GM18526 (cell line): ENCODE results near the gene KNL1.
A peak's percentile ranks its signal among the peaks of the same experiment; 100 is the strongest.

Source experiments
- POLR2A ChIP-seq: IDR thresholded peaks from 3 replicates; pipeline ENCODE4 v1.6.1; 2011; ENCODE audit not compliant: insufficient read length; ENCODE audit errors: extremely low read depth

Gene KNL1

DNA sequence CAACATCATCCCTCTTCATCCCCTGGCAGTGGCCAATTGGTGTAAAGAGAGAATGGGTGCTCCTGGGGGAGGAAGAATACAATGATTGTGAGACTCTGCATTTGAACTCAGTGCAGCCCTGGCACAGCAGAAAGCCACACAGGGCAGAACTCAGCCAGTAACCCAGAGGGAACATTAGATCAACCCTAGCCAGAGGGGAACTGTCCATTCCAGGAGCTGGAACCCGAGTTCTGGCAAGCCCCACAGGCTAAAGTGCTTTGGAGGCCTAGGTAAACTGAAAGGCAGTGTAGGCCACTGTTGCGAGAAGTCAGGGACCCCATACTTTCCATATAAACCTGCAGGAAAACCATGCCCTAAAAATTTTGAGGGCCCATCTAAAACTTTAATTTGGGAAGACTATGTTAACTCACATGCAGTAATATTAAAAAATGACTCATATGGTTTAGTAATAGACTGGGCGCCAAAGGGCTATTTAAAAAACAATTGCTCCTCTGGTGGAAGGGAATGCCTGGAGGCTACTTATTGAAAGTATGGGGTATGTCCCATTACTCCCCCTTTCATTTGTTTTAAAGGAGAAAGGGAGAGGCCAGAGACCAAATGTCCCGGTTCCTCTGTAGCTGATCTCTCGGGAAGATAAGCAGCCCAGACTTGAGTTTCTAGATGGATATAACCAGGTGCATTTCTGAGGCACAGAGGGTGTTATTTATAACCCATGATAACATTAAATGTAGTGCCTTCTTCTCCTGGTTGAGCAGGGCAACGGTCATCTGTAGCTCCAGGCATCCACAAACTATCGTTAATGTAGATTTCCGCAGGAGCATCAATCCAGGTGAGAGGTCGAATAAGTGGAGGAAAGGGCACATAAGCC, 95.1 kb downstream of the KNL1 start:
- no peak for TF ChIP-seq POLR2A

DNA sequence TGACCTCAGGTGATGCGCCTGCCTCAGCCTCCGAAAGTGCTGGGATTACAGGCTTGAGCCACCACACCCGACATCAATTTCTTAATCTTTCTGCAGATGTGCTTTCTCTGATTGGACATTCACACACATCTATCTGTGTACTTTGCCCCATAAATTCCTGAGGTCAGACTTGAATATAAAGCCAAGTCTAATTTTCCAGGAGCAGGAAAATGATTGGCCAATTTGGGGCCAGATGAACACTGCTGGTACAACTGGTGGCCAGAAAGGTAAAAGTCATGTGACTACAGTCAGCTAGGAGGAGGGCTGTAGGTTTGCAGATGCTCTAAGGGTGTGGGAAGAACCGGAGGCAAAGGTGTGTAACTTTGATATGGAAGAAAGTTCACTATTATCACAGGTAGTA, 97.7 kb downstream of the KNL1 start:
- TF ChIP-seq POLR2A = no peak

DNA sequence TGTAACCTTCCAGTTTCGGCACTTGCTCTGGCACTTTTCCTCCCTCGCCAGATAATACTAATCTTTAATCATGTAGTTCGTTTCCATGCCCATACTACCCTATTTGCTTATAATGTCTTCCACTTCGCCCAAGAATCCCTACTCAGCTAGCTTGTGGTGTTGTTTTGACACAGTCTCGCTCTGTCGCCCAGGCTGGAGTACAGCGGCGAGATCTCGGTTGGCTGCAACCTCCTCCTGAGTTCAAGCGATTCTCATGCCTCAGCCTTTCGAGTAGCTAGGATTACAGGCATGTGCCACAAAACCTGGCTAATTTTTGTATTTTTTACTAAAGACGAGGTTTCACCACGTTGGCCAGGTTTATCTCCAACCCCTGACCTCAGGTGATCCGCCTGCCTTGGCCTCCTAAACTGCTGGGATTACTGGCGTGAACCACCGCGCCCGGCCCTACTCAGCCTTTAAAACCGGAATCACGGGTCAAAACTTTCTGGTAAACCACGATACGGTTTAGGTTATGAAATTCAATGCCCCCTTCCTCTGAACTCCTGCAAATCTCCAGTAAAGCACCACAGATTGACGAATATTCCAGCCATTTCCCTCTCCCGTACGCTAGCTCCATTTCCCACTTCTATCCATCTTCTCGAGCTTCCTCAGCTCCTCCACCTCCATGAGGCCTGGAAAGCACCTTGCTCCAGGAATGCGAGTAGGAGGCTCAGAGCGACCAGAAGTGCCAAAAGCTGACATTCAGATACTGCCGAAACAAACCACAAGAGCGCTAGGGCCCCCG, 100.0 kb downstream of the KNL1 start:
- no peak for TF ChIP-seq POLR2A

DNA sequence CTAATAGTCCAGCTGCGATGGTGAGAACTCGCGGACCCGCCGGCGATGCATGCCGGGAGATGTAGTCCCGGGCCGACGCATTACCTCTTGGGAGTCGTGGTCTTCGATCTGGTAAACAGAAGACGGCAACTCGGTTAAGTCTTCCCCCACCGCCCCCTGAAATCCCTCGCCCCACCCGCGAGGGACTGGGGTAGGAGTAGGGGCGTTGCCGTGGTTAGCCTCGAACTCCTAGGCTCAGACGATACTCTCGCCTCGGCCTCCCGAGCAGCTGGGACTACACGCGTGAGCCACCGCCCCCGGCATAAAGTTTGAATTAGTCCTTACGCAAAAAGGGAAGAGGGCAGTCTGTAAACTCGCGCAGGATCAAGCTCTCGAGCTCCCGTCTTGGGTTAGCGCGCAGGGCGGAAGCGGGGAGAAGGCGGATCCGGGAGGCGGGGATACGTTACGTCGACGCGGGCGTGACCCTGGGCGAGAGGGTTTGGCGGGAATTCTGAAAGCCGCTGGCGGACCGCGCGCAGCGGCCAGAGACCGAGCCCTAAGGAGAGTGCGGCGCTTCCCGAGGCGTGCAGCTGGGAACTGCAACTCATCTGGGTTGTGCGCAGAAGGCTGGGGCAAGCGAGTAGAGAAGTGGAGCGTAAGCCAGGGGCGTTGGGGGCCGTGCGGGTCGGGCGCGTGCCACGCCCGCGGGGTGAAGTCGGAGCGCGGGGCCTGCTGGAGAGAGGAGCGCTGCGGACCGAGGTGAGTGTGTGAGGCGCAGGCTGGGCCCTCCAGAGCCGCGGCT, 100.8 kb downstream of the KNL1 start, which contains the start of gene RAD51:
Gene RAD51 (plus strand): TSS at position 487 of the 781 bp plus-strand sequence. CDS start 3,585 bp downstream, outside the sequence.
- peak; percentile 70 for TF ChIP-seq POLR2A

DNA sequence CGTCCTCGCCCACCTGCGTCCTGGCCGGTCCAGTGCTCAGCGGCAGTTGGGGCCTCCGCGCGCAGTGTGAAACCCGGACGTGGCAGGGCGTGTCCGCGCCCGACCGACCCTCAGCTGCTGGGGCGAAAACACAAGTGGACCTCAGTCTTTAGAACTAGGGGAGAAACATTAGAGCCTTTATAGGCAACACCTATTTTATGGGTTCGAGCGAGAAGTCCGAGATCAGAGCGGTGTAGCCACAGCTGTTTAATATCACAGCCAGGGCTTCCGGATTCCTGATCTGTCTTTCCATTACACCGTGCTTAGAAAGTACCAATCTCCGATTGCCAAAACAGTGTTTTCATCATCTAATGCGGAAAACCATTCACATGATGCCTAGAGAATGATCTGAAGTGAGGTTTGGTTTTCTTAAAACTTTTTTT, 101.4 kb downstream of the KNL1 start:
- no peak for TF ChIP-seq POLR2A

DNA sequence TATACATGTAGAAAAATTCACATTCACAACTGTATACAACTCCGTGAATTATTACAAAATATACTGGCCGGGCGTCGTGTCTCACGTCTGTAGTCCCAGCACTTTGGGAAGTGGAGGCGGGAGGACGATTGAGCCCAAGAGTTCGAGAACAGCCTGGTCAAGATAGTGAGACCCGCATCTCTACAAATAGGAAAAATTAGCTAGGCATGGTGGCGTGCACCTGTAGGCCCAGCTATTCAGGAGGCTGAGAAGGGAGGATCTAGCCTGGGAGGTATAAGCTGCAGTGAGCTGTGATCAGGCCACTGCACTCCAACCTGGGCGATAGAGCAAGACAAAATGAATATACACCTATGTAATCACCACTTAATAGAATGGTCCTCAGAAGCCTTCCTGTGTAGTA, 102.2 kb downstream of the KNL1 start:
- TF ChIP-seq POLR2A = no peak

DNA sequence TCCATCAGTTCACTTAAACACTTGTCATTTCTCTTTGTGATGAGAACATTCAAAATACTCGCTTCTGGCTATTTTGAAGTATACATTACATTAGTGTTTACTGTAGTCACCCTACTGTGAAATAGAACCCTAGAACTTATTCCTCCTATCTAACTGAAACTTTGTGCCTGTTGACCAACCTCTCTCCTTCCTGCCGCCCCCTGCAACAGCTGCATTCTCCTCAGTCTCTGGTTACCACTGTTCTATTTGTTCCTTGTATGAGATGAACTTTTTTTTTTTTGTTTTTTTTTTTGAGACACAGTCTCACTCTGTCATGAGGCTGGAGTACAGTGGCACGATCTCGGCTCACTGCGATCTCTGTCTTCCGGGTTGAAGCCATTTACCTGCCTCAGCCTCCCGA, 103.9 kb downstream of the KNL1 start:
- no peak for TF ChIP-seq POLR2A

DNA sequence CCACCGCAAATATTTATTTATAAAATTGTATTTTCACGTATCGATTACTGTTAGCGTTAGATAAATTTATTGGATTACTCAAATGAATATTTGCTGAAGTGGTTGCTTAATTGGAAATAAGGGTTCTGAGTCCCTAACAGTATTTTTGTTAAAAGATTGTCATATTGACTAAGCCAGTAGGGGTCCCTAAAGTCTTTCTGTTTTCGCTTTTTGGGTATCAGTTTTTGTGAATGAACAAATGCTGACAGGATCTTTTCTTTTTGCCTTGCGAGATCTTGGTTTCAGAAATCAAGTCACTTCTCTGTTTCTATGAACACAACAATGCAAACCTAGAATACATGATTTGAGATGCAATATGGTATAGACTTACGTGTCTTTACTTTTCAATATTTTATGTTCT, 108.0 kb downstream of the KNL1 start:
- no peak for TF ChIP-seq POLR2A

DNA sequence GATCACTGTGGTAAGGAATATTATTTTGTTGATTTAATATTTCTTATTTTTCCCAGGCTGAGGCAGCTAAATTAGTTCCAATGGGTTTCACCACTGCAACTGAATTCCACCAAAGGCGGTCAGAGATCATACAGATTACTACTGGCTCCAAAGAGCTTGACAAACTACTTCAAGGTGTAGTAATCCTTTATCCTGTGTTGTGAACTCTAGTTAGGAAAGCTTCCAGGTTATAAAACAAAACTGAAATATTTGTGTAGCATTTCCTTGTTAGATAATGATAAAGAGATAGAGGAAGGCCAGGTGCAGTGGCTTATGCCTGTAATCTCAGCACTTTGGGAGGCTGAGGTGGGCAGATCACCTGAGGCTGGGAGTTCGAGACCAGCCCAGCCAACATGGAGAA, 112.1 kb downstream of the KNL1 start:
- TF ChIP-seq POLR2A = no peak
